ENCODE measurements around the gene PKD1L1. TPM values are rescaled to one million over a fixed set of nuclear protein-coding genes. Genes with fewer than 3 reads are reported as not detected.

PKD1L1 gene
- total RNA-seq, 1 experiment from 2014 or later, result 0.07 TPM

DNA sequence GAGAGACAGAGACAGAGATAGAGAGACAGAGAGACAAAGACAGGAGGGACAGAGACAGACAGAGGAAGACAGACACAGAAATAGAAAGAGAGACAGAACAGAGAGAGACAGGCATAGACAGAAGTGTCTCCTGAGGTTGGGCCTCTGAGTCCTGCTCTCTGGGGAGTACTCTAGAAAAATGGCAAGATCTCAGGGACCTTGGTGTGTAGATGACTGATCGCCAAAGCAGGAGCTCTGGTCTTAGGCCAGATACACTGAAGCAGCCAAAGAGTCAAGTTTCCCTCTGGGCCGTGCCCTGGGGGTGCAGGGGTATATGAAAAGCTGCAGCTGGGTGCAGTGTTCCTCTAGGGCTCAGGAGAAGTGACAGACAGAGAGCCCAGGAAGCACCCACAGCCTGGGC, 189.7 kb downstream of the PKD1L1 start:
- DNase-seq (ENCODE audit: low spot score) (no peak), ATAC-seq (no peak)
- Mint-ChIP-seq H3K9me3 (no peaks in the 10 kb centered on the region), H3K27ac (no peak overlapping the region), H3K36me3 (no peaks in the 10 kb centered on the region), H3K4me1 (peaks cover 4% of the 10 kb centered on the region; the same call in 1 of the 2 replicates), H3K4me3 (no peak overlapping the region), H3K27me3 (ENCODE audit: low read depth) (no peaks in the 10 kb centered on the region)
- ChIA-PET CTCF (no interaction called here), POLR2A (no interaction called here)
- TF ChIP-seq, protein P1, sequence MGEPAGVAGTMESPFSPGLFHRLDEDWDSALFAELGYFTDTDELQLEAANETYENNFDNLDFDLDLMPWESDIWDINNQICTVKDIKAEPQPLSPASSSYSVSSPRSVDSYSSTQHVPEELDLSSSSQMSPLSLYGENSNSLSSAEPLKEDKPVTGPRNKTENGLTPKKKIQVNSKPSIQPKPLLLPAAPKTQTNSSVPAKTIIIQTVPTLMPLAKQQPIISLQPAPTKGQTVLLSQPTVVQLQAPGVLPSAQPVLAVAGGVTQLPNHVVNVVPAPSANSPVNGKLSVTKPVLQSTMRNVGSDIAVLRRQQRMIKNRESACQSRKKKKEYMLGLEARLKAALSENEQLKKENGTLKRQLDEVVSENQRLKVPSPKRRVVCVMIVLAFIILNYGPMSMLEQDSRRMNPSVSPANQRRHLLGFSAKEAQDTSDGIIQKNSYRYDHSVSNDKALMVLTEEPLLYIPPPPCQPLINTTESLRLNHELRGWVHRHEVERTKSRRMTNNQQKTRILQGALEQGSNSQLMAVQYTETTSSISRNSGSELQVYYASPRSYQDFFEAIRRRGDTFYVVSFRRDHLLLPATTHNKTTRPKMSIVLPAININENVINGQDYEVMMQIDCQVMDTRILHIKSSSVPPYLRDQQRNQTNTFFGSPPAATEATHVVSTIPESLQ (CRISPR knock-in tag; IDR thresholded peaks at IDR 0.05), result no peak
- TF ChIP-seq, protein P2, sequence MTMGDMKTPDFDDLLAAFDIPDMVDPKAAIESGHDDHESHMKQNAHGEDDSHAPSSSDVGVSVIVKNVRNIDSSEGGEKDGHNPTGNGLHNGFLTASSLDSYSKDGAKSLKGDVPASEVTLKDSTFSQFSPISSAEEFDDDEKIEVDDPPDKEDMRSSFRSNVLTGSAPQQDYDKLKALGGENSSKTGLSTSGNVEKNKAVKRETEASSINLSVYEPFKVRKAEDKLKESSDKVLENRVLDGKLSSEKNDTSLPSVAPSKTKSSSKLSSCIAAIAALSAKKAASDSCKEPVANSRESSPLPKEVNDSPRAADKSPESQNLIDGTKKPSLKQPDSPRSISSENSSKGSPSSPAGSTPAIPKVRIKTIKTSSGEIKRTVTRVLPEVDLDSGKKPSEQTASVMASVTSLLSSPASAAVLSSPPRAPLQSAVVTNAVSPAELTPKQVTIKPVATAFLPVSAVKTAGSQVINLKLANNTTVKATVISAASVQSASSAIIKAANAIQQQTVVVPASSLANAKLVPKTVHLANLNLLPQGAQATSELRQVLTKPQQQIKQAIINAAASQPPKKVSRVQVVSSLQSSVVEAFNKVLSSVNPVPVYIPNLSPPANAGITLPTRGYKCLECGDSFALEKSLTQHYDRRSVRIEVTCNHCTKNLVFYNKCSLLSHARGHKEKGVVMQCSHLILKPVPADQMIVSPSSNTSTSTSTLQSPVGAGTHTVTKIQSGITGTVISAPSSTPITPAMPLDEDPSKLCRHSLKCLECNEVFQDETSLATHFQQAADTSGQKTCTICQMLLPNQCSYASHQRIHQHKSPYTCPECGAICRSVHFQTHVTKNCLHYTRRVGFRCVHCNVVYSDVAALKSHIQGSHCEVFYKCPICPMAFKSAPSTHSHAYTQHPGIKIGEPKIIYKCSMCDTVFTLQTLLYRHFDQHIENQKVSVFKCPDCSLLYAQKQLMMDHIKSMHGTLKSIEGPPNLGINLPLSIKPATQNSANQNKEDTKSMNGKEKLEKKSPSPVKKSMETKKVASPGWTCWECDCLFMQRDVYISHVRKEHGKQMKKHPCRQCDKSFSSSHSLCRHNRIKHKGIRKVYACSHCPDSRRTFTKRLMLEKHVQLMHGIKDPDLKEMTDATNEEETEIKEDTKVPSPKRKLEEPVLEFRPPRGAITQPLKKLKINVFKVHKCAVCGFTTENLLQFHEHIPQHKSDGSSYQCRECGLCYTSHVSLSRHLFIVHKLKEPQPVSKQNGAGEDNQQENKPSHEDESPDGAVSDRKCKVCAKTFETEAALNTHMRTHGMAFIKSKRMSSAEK (CRISPR knock-in tag; IDR thresholded peaks at IDR 0.05; ENCODE audit: borderline replicate concordance), result no peak
- TF ChIP-seq, protein P3, sequence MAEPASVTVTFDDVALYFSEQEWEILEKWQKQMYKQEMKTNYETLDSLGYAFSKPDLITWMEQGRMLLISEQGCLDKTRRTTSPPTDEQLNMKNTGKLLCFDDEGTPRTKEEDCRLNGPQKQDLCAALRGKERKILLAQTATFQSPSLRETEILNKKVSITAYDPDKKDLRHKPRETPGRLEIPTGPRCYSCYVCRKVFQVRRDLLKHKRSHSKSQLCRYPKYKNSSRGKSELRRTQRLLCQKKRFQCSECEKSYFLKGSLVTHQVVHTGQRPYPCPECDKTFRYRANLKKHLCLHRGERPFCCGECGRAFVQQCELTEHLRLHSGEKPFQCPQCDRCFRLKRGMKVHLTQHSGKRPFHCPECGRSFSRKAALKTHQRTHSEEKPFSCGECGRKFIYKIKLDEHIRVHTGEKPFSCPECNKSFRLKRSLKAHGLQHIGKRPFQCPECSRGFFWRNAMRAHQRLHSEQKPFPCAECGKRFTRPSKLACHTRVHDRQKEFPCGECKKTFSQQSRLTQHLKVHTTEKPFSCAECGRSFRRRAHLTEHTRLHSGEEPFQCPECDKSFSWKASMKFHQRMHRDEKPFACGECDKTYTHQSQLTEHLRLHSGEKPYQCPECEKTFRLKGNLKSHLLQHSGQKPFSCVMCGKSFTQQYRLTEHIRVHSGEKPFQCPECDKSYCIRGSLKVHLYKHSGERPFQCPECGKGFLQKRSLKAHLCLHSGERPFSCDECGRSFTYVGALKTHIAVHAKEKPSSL (CRISPR knock-in tag; conservative IDR thresholded peaks at IDR 0.05), result no peak
- TF ChIP-seq TEAD4 (CRISPR knock-in tag; IDR thresholded peaks at IDR 0.05) (no peak), TCF7 (CRISPR knock-in tag; IDR thresholded peaks at IDR 0.05; ENCODE audit: low read depth) (no peak), ZNF671 (CRISPR knock-in tag; IDR thresholded peaks at IDR 0.05) (no peak), FOXK1 (CRISPR knock-in tag; IDR thresholded peaks at IDR 0.05) (no peak), ZNF263 (CRISPR knock-in tag; IDR thresholded peaks at IDR 0.05; ENCODE audit: low read depth) (no peak), MXD4 (CRISPR knock-in tag; IDR thresholded peaks at IDR 0.05; ENCODE audit: borderline replicate concordance) (no peak), ETV6 (CRISPR knock-in tag; IDR thresholded peaks at IDR 0.05) (no peak)
- TF ChIP-seq, protein P4, sequence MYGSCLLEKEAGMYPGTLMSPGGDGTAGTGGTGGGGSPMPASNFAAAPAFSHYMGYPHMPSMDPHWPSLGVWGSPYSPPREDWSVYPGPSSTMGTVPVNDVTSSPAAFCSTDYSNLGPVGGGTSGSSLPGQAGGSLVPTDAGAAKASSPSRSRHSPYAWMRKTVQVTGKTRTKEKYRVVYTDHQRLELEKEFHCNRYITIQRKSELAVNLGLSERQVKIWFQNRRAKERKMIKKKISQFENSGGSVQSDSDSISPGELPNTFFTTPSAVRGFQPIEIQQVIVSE (CRISPR knock-in tag; IDR thresholded peaks at IDR 0.05; ENCODE audit: borderline replicate concordance), result no peak
- TF ChIP-seq, protein P5, sequence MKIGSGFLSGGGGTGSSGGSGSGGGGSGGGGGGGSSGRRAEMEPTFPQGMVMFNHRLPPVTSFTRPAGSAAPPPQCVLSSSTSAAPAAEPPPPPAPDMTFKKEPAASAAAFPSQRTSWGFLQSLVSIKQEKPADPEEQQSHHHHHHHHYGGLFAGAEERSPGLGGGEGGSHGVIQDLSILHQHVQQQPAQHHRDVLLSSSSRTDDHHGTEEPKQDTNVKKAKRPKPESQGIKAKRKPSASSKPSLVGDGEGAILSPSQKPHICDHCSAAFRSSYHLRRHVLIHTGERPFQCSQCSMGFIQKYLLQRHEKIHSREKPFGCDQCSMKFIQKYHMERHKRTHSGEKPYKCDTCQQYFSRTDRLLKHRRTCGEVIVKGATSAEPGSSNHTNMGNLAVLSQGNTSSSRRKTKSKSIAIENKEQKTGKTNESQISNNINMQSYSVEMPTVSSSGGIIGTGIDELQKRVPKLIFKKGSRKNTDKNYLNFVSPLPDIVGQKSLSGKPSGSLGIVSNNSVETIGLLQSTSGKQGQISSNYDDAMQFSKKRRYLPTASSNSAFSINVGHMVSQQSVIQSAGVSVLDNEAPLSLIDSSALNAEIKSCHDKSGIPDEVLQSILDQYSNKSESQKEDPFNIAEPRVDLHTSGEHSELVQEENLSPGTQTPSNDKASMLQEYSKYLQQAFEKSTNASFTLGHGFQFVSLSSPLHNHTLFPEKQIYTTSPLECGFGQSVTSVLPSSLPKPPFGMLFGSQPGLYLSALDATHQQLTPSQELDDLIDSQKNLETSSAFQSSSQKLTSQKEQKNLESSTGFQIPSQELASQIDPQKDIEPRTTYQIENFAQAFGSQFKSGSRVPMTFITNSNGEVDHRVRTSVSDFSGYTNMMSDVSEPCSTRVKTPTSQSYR (CRISPR knock-in tag; IDR thresholded peaks at IDR 0.05), result no peak
- TF ChIP-seq, protein P6, sequence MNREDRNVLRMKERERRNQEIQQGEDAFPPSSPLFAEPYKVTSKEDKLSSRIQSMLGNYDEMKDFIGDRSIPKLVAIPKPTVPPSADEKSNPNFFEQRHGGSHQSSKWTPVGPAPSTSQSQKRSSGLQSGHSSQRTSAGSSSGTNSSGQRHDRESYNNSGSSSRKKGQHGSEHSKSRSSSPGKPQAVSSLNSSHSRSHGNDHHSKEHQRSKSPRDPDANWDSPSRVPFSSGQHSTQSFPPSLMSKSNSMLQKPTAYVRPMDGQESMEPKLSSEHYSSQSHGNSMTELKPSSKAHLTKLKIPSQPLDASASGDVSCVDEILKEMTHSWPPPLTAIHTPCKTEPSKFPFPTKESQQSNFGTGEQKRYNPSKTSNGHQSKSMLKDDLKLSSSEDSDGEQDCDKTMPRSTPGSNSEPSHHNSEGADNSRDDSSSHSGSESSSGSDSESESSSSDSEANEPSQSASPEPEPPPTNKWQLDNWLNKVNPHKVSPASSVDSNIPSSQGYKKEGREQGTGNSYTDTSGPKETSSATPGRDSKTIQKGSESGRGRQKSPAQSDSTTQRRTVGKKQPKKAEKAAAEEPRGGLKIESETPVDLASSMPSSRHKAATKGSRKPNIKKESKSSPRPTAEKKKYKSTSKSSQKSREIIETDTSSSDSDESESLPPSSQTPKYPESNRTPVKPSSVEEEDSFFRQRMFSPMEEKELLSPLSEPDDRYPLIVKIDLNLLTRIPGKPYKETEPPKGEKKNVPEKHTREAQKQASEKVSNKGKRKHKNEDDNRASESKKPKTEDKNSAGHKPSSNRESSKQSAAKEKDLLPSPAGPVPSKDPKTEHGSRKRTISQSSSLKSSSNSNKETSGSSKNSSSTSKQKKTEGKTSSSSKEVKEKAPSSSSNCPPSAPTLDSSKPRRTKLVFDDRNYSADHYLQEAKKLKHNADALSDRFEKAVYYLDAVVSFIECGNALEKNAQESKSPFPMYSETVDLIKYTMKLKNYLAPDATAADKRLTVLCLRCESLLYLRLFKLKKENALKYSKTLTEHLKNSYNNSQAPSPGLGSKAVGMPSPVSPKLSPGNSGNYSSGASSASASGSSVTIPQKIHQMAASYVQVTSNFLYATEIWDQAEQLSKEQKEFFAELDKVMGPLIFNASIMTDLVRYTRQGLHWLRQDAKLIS (CRISPR knock-in tag; IDR thresholded peaks at IDR 0.05; ENCODE audit: borderline replicate concordance), result no peak
- TF ChIP-seq, protein P7, sequence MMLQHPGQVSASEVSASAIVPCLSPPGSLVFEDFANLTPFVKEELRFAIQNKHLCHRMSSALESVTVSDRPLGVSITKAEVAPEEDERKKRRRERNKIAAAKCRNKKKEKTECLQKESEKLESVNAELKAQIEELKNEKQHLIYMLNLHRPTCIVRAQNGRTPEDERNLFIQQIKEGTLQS (CRISPR knock-in tag; conservative IDR thresholded peaks at IDR 0.05), result no peak
- TF ChIP-seq, protein P8, sequence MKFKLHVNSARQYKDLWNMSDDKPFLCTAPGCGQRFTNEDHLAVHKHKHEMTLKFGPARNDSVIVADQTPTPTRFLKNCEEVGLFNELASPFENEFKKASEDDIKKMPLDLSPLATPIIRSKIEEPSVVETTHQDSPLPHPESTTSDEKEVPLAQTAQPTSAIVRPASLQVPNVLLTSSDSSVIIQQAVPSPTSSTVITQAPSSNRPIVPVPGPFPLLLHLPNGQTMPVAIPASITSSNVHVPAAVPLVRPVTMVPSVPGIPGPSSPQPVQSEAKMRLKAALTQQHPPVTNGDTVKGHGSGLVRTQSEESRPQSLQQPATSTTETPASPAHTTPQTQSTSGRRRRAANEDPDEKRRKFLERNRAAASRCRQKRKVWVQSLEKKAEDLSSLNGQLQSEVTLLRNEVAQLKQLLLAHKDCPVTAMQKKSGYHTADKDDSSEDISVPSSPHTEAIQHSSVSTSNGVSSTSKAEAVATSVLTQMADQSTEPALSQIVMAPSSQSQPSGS (CRISPR knock-in tag; IDR thresholded peaks at IDR 0.05; ENCODE audit: borderline replicate concordance, low read depth), result no peak
